SW480 (cell line): ENCODE data around the gene UCK1.

Source experiments
- DNase-seq: peaks from one replicate; pipeline ENCODE4 v3.0.0-alpha.2; 2016; ENCODE audit warnings: low spot score

The UCK1 gene

GRCh38 chr9:131530920-131531832, at the start of gene UCK1:
UCK1 (minus strand) TSS chr9:131531263; CDS start chr9:131531174, 89 bp downstream.
- peak; percentile 67 for DNase-seq

- DNase-seq = no peak
These were observed 49.3 kb upstream of the UCK1 start for GRCh38 chr9:131580358-131580757.

GRCh38 chr9:131579789-131580211, 48.7 kb upstream of the UCK1 start:
- DNase-seq = no peak

DNA sequence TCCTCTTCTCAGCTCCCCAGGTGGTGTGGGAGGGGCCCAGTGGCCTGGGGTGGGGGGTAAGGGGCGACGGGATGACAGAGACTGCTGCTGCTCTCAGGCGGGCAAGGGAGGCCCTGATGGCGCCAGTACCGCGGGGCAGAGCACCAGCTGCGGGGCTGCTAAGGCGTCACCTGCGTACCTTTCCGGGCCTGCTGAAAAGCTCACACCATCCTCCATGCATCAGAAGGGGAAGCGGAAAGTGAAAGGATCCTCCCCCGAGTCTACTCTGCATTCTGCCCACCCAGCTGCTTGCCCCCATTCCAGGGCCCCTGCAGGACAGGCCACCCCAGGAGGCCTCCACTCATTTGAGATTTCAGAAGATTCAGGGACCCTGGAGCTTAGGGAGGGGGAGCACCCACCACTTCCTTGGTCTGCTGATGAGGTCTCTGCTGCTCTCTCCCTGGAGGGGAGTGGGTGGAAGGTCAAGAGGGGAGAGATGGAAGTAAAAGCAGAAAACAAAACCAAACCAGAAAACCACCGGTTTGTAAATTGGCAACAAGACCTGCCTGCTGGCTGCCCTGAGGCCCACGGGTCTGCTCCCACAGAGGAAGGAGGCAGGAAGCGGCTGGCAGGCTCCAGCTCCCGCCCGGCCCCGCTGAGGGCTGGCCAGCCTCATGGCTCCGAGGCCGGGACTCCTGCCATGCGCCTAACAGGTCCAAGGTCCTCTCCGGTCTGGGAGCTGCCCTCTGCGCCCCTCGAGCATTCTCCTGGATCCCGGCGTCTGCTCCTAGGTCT, 47.9 kb upstream of the UCK1 start:
- no peak for DNase-seq

DNA sequence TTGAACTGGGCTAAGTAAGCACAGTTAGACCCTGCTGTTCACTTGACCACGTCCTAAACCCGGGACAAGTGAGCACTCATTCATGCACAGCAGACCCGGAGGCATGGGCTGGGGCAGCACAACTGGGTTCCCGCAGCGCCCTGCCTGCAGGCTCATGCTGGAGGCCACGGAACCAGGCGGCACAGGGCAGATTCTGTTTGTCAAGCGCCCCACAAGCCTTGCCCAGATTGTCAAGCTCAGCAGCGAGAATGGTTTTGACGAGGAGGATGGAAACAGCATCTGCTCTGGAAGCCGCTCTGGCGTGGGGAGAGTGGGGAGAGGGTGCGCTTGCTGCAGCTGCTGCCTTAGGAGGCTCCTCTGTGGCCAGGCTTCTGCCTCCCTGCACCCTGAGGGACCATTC, 47.0 kb upstream of the UCK1 start:
- DNase-seq = no peak

- no peak for DNase-seq
These were observed 46.2 kb upstream of the UCK1 start for GRCh38 chr9:131577005-131578000.

- DNase-seq = no peak
These were observed 45.1 kb upstream of the UCK1 start for GRCh38 chr9:131575946-131576853.

DNA sequence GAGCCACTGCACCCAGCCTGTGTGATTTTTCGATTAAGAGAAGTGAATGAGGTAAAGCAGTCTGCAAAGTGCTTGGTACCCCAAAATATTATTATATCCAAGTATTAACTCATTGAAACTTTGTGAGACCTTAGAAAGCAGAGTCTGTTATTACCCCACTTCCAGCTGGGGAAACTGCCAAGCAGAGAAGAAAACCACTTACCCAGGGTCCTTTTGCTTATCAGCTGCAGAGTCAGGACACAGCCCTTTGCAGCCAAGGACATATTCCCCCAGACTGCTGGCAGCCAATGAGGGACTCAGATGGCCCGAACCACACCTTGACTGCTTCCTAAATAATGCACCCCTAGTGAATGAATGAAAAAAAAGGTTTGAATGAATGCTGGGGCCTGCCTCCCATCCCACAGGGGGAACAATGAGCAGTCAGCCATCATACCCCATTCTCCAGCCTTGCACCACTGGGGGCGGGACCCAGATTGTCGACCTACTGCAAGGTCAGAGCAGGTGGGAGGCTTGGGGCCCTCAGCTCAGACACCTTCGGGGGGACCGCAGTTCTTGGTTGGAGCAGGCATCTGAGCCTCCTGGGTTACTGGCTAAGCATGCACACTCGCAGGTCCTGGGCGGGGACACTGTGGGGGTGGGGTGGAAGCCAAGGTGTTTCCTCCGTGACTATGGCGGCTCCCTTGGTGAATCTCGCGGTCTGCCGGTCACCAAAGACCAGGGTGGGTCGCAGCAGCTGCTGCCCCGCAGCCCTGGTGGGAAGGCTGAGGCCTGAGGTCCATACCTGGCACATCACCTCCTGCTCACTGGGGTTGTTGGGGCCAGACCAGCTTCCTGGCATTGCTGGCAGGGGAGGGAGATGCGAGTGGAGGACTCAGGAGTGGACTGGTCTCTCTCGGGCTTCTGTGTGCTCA, 43.9 kb upstream of the UCK1 start:
- no peak for DNase-seq

DNA sequence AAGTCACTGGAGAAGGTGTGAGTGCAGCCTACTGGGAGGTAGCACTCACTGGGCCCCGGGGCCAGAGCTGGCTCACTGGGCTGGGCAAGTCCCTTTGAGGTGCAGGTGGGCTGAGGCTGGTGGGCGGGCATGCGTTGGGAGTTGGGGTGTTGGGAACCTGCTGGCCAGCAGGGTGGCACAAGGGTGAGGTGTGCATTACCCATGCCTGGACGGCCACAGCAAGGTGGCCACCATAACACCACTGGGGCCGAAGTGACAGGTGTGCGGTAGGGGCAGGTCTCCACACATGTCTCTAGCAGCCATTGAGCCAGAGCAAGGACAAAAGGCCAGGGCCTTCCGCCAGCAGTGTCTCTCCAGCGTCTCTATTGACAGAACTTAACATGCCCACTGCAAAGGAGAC, 36.8 kb upstream of the UCK1 start:
- no peak for DNase-seq

DNA sequence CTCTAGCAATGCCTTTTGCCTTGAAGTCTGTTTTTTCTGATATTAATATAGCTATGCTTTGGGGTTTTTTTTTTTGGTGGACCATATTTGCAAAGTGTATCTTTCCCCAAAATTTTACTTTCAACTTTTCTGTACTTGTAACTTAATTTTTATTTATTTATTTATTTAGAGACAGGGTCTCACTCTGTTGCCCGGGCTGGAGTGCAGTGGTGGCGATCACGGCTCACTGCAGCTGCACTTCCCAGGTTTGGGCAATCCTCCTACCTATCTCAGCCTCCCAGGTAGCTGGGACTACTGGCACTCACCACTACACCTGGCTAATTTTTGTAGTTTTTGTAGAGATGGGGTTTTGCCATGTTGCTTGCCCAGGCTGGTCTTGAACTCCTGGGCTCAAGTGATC, 35.1 kb upstream of the UCK1 start:
- no peak for DNase-seq

DNA sequence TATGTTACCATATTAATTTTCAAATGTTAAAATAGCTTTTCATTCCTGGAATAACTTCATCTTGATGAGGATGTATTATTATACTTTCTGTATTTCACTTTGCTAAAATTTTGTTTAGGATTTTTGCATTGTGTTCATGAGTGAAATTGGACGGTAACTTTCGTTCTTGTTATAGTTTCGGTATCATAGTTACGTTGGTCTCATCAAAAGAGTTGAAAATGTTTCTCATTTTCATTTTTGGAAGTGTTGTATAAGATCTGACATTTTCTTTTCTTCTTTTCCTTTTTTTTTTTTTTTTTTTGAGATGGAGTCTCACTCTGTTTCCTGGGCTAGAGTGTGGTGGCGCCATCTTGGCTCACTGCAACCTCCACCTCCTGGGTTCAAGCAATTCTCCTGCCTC, 34.3 kb upstream of the UCK1 start:
- no peak for DNase-seq

- DNase-seq = no peak
These were observed 31.2 kb upstream of the UCK1 start for GRCh38 chr9:131562032-131562959.

GRCh38 chr9:131559421-131560000, 28.4 kb upstream of the UCK1 start:
- no peak for DNase-seq

DNA sequence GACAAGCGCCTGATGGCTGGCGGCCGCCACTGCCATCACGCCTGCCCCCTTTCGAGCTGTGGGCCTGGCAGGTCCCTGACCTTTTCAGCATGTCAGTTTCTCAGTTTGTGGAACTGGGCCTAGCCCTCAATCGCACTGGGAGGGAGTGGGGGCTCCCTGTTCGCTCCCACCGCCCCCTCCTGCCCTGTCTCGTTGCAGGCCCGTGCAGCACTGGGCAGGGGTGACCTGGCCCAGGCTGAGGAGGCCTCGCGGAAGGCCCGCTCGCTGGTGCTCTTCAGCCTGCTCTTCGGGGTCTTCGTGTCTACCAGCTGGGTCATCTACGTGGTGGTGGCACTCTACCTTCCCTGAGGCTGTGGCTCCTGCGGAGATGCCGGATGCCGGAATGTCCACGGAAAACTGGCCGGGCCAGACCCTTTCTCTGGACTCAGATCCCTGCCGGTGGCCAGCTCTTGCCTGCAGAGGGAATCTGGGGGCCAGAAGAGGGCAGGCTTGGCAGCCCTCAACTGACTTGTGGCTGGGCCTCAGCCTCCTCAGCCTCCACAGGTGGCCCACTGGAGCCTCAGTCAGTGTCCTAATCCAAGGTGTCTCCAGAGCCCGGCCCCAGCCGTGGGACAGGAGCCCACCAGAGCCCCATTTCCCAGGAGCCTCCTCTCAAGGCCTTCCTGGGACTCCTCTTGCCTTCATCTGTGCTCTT, 26.9 kb upstream of the UCK1 start:
- DNase-seq = no peak

DNA sequence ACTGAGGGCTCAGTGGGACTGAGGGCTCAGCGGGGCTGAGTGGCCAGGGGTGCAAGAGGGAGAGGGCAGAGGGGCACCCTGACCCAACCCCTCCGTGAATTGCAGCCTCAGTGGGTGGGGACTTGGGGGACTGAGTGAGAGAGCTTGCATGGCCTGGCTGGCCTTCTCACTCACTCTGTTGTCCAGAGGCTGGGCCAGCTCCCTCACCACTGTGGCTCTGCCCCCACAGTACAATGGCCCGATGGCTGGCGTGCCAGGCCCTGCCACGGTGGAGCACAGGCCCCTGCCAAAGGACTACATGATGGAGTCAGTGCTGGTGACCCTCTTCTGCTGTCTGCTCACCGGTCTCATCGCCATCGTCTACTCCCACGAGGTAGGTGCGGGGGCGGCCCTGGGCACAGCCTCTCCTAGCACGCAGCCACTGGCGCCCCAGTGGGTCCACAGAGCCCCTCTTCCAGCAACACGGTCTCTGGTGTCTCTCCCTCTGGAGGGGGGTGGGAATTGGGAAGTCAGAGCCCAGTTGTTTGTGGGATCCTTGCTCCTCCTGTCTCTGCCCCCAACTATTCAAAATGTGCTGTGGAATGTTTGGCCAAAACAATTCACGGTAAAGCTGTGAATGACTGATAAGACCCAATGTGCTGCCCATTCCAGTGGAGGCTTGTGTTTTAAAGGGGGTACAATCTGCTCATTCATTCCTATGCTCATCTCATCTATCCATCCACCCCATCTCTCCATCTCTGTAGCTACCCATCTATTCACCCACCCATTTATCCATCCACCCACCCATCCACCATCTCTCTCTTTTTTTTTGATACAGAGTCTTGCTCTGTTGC, 25.0 kb upstream of the UCK1 start:
- DNase-seq = no peak

DNA sequence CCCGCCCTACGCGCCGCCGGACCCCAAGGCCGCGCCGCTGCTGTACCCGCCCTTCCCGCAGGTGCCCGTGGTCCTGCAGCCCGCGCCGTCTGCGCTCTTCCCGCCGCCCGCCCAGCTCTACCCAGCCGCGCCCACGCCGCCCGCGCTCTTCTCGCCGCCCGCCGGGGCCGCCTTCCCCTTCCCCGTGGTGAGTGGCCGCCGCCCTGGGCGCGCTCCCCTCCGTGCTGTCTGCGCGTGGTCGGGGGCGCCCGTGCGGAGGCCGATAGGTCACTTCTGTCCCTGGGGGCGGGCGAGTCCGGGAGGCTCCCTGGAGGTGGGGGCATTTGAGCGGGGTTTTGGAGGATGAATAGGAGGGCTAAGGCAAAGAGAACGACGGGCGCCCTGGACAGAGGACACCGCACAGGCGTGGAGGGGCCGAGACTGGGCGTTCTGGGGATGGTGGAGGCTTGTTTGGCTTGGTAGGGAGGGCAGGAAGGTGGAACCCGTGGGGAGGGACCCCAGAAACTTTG, 23.8 kb upstream of the UCK1 start:
- no peak for DNase-seq
